GM15510 (cell line): ENCODE data around the gene SCO2.

Experiments used
- POLR2A ChIP-seq: IDR thresholded peaks from 3 replicates; pipeline ENCODE4 v1.6.1; 2011; ENCODE audit warnings: borderline replicate concordance; ENCODE audit not compliant: insufficient read length; ENCODE audit errors: extremely low read depth

The SCO2 gene

GRCh38 chr22:50561401-50562358 lies 36.3 kb upstream of the SCO2 start:
- TF ChIP-seq POLR2A, result no peak

GRCh38 chr22:50560034-50560433 lies 34.6 kb upstream of the SCO2 start:
- no peak for TF ChIP-seq POLR2A

- no peak for TF ChIP-seq POLR2A
Observed at GRCh38 chr22:50556703-50557102, 31.3 kb upstream of the SCO2 start.

- no peak for TF ChIP-seq POLR2A
Observed at GRCh38 chr22:50553310-50553709, 27.9 kb upstream of the SCO2 start.

GRCh38 chr22:50551160-50551752 lies 25.9 kb upstream of the SCO2 start:
- no peak for TF ChIP-seq POLR2A

- no peak for TF ChIP-seq POLR2A
Observed at GRCh38 chr22:50550395-50550794, 25.0 kb upstream of the SCO2 start.

- no peak for TF ChIP-seq POLR2A
Observed at GRCh38 chr22:50548921-50549790, 23.8 kb upstream of the SCO2 start.

GRCh38 chr22:50548040-50548920 lies 22.9 kb upstream of the SCO2 start:
- peak; percentile 64 for TF ChIP-seq POLR2A

GRCh38 chr22:50547263-50547985 lies 22.0 kb upstream of the SCO2 start:
- TF ChIP-seq POLR2A, result no peak

- TF ChIP-seq POLR2A, result no peak
Observed at GRCh38 chr22:50546326-50547262, 21.2 kb upstream of the SCO2 start.

- TF ChIP-seq POLR2A, result peak; percentile 14
Observed at GRCh38 chr22:50545522-50546325, 20.3 kb upstream of the SCO2 start, which contains the start of gene KLHDC7B. Gene KLHDC7B, plus strand, starts transcription at chr22:50545899. Its CDS starts 345 bp downstream, at chr22:50546244.
